SU-DHL-6 (cell line): Measurements from ENCODE around the gene COL4A1.

Experiments
- H2AFZ ChIP-seq: fragments of 200-600 bp; sonication (generic); 2 replicates; pipeline ENCODE4 v1.6.1; 2014; ENCODE audit warnings: low read depth, mild to moderate bottlenecking, moderate library complexity, mixed read lengths, antibody characterized with exemption, low read length; ENCODE audit not compliant: severe bottlenecking
- H3F3A ChIP-seq: fragments of 200-600 bp; shearing (Covaris generic); 2 replicates; pipeline ENCODE4 v1.6.0; 2016; ENCODE audit warnings: antibody characterized with exemption, mild to moderate bottlenecking; ENCODE audit not compliant: insufficient read depth
- H3K27ac ChIP-seq: fragments of 200-600 bp; sonication (generic); 2 replicates; pipeline ENCODE4 v1.5.1; 2016; ENCODE audit warnings: low read depth, mild to moderate bottlenecking, low read length, moderate library complexity, mixed read lengths
- H3K27me3 ChIP-seq: fragments of 200-600 bp; sonication (generic), shearing (Covaris generic); 2 replicates; pipeline ENCODE4 v1.6.0; 2014; ENCODE audit warnings: mild to moderate bottlenecking, low read length
- H3K36me3 ChIP-seq: fragments of 200-600 bp; sonication (generic); 2 replicates; pipeline ENCODE4 v1.6.1; 2014; ENCODE audit warnings: mild to moderate bottlenecking, low read length, mixed read lengths
- H3K4me2 ChIP-seq: fragments of 300-600, 200-600 bp; shearing (Covaris generic), sonication (generic); 2 replicates; pipeline ENCODE4 v1.6.0; 2014; ENCODE audit warnings: low read length, low read depth, mild to moderate bottlenecking; ENCODE audit not compliant: poor library complexity, severe bottlenecking
- H3K4me3 ChIP-seq: fragments of 200-600 bp; sonication (generic); 2 replicates; pipeline ENCODE4 v1.5.1; 2014; ENCODE audit warnings: antibody characterized with exemption, low read length, mild to moderate bottlenecking, mixed read lengths; ENCODE audit not compliant: insufficient read depth, poor library complexity, severe bottlenecking
- H3K79me2 ChIP-seq: fragments of 200-600 bp; sonication (generic); 2 replicates; pipeline ENCODE4 v1.6.1; 2014; ENCODE audit warnings: mild to moderate bottlenecking, low read length, moderate library complexity; ENCODE audit not compliant: insufficient read depth
- H3K9ac ChIP-seq: fragments of 200-600 bp; sonication (generic); 2 replicates; pipeline ENCODE4 v1.7.0; 2014; ENCODE audit warnings: mild to moderate bottlenecking, low read length
- H3K9me2 ChIP-seq: fragments of 200-600 bp; sonication (generic); replicated peaks from 2 replicates; pipeline ENCODE4 v1.6.1; 2014; ENCODE audit warnings: low read length; ENCODE audit not compliant: insufficient read depth
- H3K9me3 ChIP-seq: fragments of 200-600 bp; sonication (generic); 2 replicates; pipeline ENCODE4 v1.6.1; 2014; ENCODE audit warnings: low read length, mixed read lengths; ENCODE audit not compliant: insufficient read depth
- H4K20me1 ChIP-seq: fragments of 200-600 bp; sonication (generic); 2 replicates; pipeline ENCODE4 v1.6.1; 2014; ENCODE audit warnings: low read depth, mild to moderate bottlenecking, antibody characterized with exemption, low read length, moderate library complexity, mixed read lengths
- CTCF ChIP-seq: fragments of 200-600 bp; sonication (generic); IDR thresholded peaks from one replicate; pipeline ENCODE4 v1.5.1; 2017; ENCODE audit warnings: antibody characterized with exemption, mild to moderate bottlenecking, low read length, moderate library complexity; ENCODE audit not compliant: insufficient read depth, poor library complexity, severe bottlenecking
- EZH2phosphoT487 ChIP-seq: fragments of 200-600 bp; sonication (generic), shearing (Covaris generic); conservative IDR thresholded peaks from 2 replicates; pipeline ENCODE4 v1.6.1; 2018; ENCODE audit warnings: mild to moderate bottlenecking, antibody characterized with exemption, low read length, moderate library complexity, mixed read lengths

COL4A1 gene

DNA sequence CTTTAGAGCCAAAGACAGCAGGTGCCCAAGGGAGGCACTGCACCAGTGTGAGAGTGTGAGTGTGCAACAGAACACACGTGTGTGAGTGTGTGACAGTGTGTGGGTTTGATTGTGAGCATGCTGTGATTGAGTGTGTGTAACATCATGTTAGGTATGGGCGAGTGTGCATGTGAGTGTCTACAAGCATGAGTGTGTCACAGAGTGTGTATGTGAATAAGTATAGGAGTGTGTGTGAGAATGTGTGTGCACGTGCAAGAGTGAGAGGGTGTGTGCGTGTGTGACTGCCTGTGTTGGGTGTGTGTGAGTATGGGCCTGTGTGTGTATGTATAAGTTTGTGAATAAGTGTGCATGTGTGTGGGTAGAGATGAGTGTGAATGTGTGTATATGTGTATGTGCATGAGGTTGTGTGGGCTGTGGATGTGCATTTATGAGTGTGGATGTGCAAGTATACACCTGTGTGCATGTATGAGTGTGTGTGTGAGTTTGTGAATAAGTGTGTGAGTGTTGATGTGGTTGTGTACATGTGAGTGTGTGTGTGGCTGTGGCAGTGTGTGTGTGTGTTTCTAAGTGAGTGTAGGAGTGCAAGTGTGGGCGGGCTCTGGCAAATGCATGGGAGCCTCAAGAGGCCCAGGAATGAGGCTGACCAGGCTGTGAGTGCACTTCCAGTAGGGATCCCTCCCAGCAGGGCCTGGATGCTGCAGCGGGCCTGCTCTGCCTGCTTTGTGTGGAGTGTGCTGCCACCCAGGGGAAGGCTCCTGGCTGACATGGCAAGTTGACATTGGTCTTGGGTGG lies 198.4 kb downstream of the COL4A1 start:
- Histone ChIP-seq H3K36me3 (no peaks in the 10 kb centered on the region), H3F3A (no peaks in the 10 kb centered on the region), H4K20me1 (no peaks in the 10 kb centered on the region), H3K27ac (no peak overlapping the region), H3K27me3 (no peaks in the 10 kb centered on the region), H2AFZ (no peak overlapping the region), H3K79me2 (no peaks in the 10 kb centered on the region), H3K9ac (no peak overlapping the region), H3K9me2 (no peaks in the 10 kb centered on the region), H3K9me3 (no peaks in the 10 kb centered on the region), H3K4me2 (no peak overlapping the region), H3K4me3 (no peak overlapping the region)
- TF ChIP-seq EZH2phosphoT487 (no peak), CTCF (no peak)

DNA sequence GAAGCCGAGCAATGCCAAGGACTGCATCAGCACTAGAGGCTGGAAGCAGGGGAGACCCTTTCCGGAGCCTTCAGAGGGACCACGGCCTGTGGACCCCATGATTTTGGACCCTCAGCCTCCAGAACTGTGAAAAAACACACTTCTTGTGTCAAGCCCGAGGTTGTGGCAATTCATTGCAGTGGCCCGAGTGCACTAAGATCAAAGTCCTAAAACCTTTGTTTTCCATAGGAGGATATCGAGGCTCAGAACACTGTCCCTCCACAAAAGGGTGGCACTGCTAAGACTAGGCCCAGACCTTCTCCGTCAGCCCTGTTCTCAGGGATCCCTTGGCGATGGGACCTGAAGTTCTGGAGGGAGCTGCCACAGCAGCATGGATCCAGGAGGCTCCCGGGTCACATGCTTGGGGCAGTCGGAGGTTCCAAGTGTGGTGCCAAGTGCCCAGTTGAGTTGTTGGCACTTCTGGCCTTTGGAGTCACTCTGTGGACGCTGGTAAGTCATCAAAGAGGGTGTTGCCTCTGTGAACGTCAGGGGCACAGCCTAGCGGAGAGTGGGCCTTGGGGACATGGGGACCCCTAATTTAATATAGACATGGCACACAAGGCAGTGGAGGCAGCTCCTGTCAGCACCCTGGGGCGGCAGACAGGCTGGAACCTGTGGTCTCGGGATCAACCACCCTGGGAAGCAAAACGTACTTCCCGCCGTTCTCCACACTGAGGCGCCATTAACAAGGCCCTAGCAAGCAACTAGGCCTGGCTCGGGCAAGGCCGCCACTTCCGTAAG lies 199.2 kb downstream of the COL4A1 start:
- no peak for TF ChIP-seq CTCF
- no peaks in the 10 kb centered on the region for H3K9me2 ChIP-seq
- no peak overlapping the region for H3K9ac ChIP-seq
- no peaks in the 10 kb centered on the region for H3K9me3 ChIP-seq
- H3K36me3 ChIP-seq, result no peaks in the 10 kb centered on the region
- H3K79me2 ChIP-seq, result no peaks in the 10 kb centered on the region
- H4K20me1 ChIP-seq, result no peaks in the 10 kb centered on the region
- no peak overlapping the region for H2AFZ ChIP-seq
- no peaks in the 10 kb centered on the region for H3F3A ChIP-seq
- no peaks in the 10 kb centered on the region for H3K27me3 ChIP-seq
- H3K4me3 ChIP-seq, result no peak overlapping the region
- H3K4me2 ChIP-seq, result no peak overlapping the region
- no peak overlapping the region for H3K27ac ChIP-seq

GRCh38 chr13:110106726-110107125 lies 200.2 kb downstream of the COL4A1 start:
- TF ChIP-seq EZH2phosphoT487 (no peak), CTCF (no peak)
- Histone ChIP-seq H3K4me3 (no peak overlapping the region), H3K9ac (no peak overlapping the region), H3K9me3 (no peaks in the 10 kb centered on the region), H3K27me3 (no peaks in the 10 kb centered on the region), H2AFZ (no peak overlapping the region), H3K36me3 (no peaks in the 10 kb centered on the region), H3F3A (no peaks in the 10 kb centered on the region), H3K9me2 (no peaks in the 10 kb centered on the region), H3K27ac (no peak overlapping the region), H4K20me1 (no peaks in the 10 kb centered on the region), H3K79me2 (no peaks in the 10 kb centered on the region), H3K4me2 (no peak overlapping the region)
